Measurements from ENCODE around the gene BTBD16.

The BTBD16 gene

DNA sequence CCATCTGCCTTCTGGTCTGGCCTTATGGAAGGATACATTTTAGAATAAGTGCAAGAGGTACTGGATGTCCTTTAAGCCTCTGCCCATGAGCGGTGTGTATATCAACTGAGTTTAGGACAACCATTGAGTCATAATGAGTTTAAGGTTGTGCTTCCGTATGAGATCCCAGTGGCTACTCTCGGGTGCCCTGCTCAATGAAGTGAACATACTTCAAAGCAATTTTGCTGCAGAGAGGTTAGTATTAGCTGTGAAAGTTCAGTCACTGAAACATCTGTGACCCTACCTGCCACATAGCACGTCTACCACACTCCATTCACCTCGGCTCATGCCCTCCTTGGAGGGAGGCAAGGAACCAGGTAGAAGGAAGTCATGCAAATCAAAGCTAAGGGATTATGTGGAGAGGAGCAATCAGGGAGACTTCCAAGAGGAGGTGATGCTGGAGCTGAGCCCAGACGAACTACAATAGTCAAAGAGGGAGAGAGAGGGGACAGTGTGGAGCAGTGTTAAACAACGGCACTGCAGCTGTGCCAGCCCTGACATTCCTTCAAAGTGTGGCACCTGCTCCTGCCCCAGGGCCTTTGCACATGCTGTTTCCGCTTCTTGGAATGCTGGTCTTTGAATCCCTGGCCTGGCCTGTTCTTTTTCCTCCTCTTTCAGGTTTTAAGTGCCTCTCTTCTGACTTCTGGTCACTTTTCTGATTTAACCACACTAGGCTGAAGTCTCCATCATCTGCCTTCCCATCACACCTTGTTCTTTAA, 25.4 kb downstream of the BTBD16 start:
- DNase-seq, result no peak

GRCh38 chr10:122297583-122297982, 26.5 kb downstream of the BTBD16 start:
- DNase-seq, result no peak

- DNase-seq, result no peak
Measured at GRCh38 chr10:122298206-122298597, 27.1 kb downstream of the BTBD16 start.

DNA sequence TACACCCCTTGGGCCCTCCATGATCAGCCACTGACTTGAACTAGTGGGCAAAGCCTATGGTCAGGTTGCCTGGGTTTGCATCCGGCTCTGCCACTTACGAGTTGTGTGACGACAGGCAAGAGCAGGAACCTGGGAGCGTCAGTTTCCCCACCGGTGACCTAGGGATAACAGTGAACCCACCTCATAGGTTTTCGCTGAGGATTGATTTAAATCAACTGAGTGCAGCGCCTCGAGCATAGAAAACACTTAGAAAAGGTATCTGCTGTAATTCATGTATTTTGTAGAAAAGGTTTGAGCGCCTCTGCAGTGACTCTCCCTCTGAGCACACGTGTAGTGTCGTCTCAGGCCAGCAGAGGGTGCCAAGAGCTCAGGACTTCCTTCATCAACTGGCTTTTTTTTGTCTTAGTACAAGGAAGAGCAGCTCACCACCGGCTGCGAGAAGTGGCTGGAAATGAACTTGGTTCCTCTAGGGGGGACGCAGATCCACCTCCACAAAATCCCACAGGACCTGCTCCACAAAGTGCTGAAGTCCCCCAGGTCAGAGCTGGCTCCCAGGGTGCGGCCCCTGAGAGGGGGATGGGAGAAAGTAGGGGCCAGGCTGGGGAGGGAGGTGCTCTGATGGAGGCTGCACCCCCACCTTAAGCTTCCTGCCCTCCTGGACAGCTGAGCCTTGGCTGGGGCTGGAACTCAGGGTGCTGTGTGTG, 27.7 kb downstream of the BTBD16 start:
- DNase-seq, result peak; percentile 52

DNA sequence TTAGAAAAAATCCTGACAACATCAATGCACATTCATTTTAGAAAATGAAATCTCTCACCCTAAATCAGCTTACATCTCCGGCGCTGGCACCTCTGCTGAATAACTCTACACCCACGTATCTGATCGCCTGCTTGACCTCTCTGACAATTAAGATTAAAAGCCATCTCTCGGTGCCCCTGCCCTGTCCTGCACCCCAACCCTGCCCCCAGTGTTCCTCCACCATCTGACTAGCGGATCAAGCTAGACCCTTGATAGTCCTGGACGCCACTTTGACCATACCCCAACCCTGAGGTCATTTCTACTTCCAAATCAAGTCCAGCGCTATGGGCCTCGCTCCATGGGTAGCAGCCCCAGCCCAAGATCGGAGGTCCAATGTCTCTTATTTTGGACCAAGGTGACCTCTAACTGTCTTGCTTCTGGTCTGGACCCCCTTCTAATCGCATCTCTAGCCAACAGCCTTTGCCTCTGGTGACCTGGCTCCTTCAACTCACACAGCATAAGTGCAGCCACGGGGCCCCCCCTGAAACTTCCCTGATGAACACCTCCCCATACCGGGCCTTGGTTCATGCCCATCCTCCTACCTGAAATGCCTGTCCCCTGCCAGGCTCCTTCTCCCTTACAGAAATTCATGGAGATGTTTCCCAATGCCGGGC, 28.5 kb downstream of the BTBD16 start:
- no peak for DNase-seq

DNA sequence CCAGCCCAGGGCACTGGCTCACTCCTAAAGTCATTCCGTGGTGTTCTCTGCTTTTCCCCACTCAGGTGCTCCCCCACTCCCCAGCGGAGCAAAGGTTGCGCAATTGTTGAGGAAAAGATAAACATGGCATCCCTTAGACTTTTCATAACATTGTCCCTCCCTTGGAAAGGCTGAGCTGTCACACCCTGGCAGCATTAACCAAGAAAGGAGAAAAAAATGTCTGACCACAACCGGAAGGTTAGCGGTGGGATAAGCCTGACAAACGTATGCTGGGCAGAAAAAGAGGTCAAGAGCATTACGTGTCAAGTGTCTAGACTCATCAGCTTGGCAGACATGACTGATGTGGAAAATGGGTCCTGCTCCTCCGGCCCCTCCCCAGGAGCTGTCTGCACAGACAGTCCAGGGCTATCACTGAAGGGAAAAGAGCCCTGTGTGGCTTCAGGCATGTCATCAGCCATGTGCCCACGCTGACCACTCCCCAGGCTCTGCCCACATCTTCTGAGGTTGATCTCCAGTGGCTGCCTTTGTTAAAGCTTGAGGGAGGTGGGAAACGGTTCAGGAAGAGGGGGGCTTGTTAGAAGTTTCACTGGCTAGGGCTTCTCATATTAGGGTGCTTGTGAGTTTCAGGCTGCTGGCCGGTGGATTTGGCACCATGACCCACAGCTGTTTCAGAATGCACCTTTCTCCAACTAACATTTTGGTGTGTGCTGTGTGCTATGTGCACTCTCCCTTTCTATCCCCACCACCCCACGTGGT, 30.1 kb downstream of the BTBD16 start:
- no peak for DNase-seq

DNA sequence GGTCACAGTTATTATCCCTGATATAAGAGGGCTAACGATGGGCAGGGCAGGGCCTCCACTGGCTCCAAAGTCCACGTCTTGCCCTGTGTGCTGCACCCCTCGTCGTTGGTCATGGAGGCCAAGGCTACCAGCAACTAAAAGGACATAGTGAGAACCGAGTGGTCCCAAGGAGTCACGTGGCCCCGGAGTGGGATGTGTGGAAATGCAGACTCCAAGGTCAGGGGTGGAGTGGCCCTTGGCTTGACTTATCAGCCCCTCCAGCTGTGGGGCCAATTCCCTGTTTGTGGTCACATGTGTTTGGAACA, 30.7 kb downstream of the BTBD16 start:
- DNase-seq, result no peak

DNA sequence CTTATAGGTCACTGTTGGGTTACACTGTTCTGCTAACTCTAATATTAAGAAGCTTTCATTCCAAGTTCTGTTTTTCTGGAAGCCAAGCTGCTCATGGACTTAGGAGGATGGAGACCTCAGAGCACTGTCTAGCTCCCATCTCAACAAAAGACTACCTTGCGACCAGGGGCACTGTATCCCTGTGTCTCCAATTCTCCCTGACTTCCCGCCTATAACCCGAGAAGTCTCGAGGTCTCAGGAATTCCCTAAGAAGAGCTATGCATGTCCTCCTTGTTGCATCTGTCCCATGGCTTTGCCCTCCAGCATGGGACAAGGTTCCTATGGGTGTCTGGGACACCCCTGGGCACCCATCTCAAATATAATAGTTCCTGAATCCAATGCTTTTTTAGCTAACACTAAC, 31.2 kb downstream of the BTBD16 start:
- DNase-seq, result no peak

DNA sequence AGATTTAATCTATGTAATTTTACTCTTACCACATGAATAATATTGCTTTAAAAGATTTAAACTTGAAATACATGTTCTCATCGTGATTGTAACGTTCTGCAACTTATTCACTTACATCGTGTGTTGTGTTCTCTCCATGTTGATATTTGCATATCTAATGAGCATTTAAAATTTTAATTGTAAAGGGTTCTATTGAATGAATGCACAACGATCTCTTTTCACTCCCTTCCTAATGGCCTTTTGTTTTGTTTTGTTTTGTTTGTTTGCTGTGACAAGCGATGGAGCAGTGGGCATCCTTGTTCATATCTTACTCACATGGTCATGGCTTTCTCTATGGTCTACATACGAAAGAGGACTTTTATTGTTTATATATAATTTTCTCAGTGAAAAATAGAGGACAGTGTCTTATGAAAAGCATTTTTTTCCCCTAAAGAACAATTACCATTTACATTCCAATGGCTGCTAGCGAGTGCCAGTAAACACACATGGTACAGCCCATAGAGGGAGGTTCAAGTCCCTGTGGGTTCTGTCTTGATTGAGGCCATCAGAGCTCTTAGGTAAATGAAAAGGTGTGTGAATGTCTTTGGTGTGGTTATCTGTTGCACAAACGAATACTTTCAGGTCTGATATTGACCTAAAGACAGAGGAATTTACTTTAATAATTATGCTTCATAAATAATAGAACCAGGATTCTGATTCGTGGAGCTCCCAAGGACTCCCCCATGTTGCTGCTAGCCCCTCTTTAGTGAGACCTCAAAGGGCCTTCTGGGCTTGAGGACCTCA, 32.4 kb downstream of the BTBD16 start:
- no peak for DNase-seq

DNA sequence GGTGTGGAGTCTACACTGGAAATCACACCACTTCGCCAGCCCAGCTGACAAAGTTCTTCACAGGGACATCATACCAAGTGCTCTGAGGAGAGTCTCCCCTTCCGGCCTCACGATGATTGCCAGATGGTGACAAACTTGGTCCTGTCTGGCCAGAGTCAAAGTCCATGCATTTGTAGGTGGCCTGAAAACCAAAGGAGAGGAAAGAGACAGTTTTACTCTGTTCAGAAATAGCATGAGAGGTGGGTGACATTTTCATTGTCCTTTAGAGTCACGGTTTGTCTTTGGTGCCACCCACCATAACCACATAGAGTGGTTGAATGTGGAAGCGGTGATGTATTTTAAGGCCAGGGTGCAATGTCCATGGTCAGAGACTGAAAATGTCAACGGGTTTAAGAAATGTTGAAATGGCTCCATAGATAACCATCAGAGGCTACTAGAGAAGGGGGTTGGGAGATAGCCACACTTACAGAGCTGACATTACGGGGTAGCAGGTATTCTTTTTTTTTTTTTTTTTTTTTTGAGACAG, 33.0 kb downstream of the BTBD16 start:
- DNase-seq, result no peak

DNA sequence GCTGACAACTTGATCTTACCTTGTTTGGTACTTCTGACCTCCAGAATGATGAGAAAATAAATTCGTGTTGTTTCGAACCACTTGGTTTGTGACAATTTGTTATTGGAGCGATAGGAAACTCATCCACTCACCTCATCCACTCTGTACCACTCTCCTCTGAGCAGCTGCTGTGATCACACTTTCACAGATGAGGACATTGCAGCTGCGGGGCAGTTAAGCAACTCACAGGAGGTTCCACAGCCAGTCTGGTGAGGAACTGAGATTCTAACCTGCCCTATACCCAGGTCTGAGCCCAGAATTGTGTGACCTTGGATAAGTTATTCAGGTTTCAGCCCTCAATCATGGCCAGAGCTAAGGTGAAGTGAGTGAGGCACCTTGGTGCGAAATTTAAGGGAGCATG, 35.2 kb downstream of the BTBD16 start:
- DNase-seq, result no peak

DNA sequence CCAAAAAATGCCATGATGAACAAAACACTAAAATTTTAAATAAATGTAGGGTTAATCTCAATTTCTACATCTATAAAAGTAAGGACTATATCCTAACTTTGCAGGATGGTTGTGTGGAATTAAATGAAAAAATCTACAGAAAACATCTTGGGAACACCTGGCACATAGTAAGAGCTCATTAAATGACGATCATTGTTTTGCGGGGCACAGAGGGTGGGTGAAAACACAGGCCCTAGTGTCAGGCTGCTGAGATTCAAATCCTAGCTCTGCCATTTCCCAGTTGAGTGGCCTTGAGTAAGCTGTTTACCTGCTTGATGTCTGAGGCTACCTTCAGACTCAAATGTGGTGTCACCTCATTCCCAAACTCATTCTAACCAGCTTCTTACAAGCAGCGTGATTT, 35.6 kb downstream of the BTBD16 start:
- no peak for DNase-seq

- DNase-seq, result no peak
Measured at GRCh38 chr10:122307669-122308416, 36.7 kb downstream of the BTBD16 start.

GRCh38 chr10:122308417-122309141, 37.5 kb downstream of the BTBD16 start:
- no peak for DNase-seq

GRCh38 chr10:122310311-122311050, 39.4 kb downstream of the BTBD16 start:
- DNase-seq, result no peak

GRCh38 chr10:122311051-122311410, 39.9 kb downstream of the BTBD16 start:
- no peak for DNase-seq

DNA sequence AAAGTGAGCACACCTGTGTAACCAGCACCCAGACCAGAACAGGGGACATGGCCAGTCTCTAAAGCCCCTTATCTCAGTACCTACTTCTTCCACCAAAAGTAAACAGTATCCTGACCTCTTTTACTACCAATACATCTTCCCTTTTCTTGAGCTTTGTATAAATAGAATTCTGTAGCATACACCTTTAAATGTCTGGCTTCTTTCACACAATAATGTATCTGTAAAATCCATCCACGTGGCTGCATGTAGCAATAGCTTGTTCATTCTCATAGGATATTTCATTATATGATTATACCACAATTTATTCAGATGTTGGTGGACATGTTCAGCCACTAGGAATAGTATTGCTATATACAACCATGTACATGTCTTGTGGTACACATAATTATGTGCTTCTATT, 40.6 kb downstream of the BTBD16 start:
- no peak for DNase-seq

- DNase-seq, result no peak
Measured at GRCh38 chr10:122316224-122316884, 45.3 kb downstream of the BTBD16 start.

- no peak for DNase-seq
Measured at GRCh38 chr10:122321960-122322359, 50.9 kb downstream of the BTBD16 start.

DNA sequence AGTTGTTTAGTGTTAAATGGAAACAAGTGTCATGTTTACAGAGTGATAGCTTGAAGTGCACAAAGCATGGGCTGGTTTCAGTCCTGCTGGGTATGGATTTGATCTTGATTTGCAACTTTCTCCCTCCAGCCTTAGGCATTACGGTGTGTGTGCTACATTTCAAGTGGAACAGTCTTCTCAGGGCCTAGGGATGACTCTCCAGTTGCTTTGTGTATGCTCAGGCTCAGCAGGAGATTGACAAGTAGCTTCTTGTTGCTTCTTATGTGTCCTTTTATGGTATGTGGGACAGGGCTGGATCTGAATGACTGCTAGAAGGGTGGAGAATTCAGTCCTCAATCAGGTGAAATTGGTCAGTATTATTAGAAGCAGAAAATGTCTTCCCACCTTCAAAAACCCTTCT, 52.1 kb downstream of the BTBD16 start:
- DNase-seq, result no peak
